ENCODE data around the gene COL4A2.

DNA sequence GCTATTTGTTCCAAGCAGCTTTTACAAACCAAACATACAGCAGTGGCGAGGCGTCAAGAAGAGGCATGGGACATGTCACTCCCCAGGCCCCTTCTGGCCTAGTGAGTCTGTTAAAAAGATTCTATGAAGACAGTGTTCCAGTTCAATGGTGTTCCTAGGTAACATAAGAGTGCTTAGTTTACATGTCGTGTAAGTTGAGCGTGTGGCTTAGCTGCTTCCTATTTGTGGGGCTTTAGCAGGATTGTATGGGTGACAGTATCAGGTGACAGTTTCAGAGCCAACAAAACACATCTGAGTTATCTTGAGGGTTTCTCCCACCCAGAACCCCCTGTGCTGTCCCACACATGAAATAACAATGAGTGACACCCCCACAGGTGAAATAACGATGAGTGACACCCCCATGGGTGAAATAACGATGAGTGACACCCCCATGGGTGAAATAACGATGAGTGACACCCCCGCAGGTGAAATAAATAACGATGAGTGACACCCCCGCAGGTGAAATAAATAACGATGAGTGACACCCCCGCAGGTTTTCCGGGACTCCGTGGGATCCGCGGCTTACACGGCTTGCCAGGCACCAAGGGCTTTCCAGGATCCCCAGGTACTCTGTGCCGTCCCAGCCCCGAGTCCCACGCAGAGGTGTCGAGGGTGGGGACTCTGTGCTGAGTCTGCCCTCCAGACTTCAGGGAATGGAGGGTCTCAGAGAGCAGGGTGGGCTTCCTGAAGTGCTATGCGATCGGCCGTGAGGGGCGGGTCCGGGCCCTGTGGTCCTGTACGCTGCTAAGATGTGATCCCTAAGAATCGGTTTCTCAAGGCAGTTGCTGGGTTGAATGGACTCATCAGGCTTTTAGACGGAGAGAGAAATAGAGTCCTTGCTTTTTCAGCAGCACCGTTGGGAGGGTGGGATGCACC lies 185.9 kb downstream of the COL4A2 start:
- TF ChIP-seq, protein P1, sequence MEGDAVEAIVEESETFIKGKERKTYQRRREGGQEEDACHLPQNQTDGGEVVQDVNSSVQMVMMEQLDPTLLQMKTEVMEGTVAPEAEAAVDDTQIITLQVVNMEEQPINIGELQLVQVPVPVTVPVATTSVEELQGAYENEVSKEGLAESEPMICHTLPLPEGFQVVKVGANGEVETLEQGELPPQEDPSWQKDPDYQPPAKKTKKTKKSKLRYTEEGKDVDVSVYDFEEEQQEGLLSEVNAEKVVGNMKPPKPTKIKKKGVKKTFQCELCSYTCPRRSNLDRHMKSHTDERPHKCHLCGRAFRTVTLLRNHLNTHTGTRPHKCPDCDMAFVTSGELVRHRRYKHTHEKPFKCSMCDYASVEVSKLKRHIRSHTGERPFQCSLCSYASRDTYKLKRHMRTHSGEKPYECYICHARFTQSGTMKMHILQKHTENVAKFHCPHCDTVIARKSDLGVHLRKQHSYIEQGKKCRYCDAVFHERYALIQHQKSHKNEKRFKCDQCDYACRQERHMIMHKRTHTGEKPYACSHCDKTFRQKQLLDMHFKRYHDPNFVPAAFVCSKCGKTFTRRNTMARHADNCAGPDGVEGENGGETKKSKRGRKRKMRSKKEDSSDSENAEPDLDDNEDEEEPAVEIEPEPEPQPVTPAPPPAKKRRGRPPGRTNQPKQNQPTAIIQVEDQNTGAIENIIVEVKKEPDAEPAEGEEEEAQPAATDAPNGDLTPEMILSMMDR (IDR thresholded peaks at IDR 0.05; ENCODE audit: low read length): no peak
- no peak for TF ChIP-seq EZH2 (optimal IDR thresholded peaks at IDR 0.05; ENCODE audit: low read depth, low read length)

Data from MM.1S (cell line).